PFSK-1 (cell line): ENCODE data around the gene COL2A1.

Experiments used
- FOXP2 ChIP-seq: optimal IDR thresholded peaks from 2 replicates; pipeline ENCODE3; 2011; ENCODE audit warnings: borderline replicate concordance, control low read depth, inconsistent platforms; ENCODE audit not compliant: insufficient read depth; ENCODE audit errors: extremely low read length, extremely low read depth
- POLR2AphosphoS5 ChIP-seq: IDR thresholded peaks from 2 replicates; pipeline ENCODE4 v1.6.1; 2012; ENCODE audit warnings: low read depth, mild to moderate bottlenecking, control low read depth, low read length, moderate library complexity
- REST ChIP-seq, 2 experiments: IDR thresholded peaks; 2 replicates each; pipeline versions ENCODE4 v1.6.1 to v1.8.0; 2011 to 2012; ENCODE audit warnings: low read depth in 2 of 2, low read length in 2 of 2, control low read depth in 1 of 2, inconsistent platforms in 1 of 2, mild to moderate bottlenecking in 1 of 2, moderate library complexity in 1 of 2; ENCODE audit not compliant: insufficient read depth in 1 of 2
- SIN3A ChIP-seq: IDR thresholded peaks from 2 replicates; pipeline ENCODE4 v1.6.1; 2012; ENCODE audit warnings: mild to moderate bottlenecking, low read length, moderate library complexity, borderline replicate concordance; ENCODE audit not compliant: insufficient read depth
- TAF1 ChIP-seq: IDR thresholded peaks from 2 replicates; pipeline ENCODE4 v1.6.1; 2012; ENCODE audit warnings: low read length, control low read depth, borderline replicate concordance; ENCODE audit not compliant: insufficient read depth

COL2A1 gene

DNA sequence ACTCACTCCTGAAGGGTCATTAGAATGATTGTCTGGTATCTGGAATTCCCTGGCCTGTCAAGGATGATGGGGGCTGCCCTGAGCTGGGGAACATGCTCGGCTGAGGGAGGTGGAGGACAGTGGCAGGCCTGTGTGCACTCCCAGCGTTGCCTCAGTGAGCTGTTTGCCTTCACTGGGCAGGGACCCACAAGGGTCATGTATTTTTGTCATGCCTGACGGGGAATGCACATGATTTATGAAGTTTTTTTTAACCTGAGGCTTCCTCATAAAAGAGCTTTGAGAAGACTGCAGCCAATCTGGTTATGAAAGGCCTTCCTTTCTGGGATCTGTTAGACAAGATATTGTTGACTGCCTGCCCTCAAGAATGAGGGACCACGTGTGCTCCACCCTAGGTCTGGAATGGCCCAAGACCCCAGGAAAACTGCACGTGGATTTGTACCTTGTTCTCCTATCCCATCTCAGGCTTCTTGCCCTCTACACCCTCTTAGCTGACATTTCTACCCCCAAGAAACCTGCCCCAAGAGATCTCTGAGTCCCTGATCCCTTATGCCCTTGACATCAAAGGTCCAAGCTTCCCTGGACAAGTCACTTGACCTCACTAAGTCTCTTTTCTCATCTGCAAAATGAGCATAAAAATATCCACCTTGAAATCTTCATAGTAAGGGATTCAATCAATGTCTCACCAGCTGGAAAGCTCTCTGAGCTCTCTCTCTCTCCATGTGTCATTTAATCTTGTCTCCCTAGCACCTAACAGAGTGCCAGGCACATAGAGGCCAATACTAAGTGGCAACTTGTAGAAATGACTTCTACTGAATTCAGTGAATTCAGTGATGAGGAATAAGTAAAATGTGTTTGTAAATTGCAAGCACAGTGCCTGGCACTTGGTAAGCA is 24.5 kb upstream of the COL2A1 start:
- TF ChIP-seq REST (IDR thresholded peaks at IDR 0.05; ENCODE audit: insufficient read depth in 1 of 2, low read depth in 2 of 2, low read length in 2 of 2) (no peak), FOXP2 (no peak), SIN3A (no peak), TAF1 (no peak), POLR2AphosphoS5 (no peak)

- TF ChIP-seq SIN3A (0 out of 2 replicates have a peak, but pooled peaks have one; percentile 22), REST (IDR thresholded peaks at IDR 0.05; ENCODE audit: insufficient read depth in 1 of 2, low read depth in 2 of 2, low read length in 2 of 2) (peak in 1 of 2 experiments; percentile 36; a peak in 1 of 4 replicates), POLR2AphosphoS5 (no peak)
These were observed 23.1 kb upstream of the COL2A1 start for GRCh38 chr12:48027183-48028002.

DNA sequence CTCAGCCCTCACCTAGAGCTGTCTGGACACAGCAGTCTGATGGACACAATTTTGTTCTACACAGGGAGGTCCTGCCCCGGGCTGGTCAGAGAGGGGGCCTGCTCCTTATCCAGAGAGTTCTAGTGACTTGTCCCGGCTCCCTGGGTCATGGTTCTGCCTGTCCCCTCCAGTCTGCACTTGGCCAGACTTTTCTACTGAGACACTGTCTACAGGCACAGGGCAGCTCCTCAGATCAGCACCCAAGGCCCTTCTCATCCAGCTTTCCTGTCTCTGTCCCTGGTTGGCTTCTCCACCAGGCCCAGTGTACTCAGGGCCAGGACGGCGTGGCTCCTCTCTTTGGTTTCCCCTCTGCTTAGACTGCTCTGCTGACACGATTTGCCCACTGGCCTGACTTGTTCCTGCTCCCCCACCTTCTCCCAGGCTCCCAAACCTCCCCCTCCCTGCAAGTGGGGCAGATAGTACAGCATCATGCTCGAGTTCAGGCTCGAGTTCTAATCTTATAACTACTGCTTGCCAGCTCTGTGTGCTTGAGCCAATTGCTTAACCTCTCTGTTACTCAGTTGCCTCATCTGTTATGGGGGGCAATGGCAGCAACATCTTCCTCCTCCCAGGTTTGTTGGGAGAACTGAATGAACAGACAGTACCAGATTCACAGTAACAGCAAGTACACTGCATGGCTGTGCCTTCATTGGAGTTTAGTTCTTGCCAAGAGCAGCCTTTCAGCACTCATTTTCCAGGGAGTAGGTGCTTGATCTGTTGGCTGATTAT is 22.0 kb upstream of the COL2A1 start:
- no peak for TF ChIP-seq REST (IDR thresholded peaks at IDR 0.05; ENCODE audit: insufficient read depth in 1 of 2, low read depth in 2 of 2, low read length in 2 of 2)
- no peak for TF ChIP-seq POLR2AphosphoS5
- no peak for TF ChIP-seq FOXP2
- no peak for TF ChIP-seq SIN3A
- no peak for TF ChIP-seq TAF1

DNA sequence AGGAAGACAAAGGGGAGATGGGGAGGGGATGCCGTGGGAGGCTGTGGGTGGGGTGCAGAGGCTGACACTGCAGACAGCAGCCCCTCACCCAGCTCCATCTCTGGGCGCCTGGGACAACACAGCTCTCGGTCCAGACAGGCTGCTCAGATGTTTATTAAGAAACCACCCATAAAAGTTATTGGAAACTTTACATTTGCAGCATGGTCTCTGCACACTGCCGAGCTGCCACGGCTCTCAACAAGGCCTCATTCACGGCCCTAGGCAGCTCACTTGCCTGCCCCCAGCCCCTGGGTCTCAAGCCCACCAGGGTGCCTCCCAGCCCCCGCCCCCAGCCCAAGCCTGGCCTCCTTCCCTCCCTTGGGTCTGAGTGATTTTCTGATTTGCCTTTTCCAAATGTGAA is 21.0 kb upstream of the COL2A1 start:
- TF ChIP-seq POLR2AphosphoS5, result no peak
- no peak for TF ChIP-seq TAF1
- no peak for TF ChIP-seq FOXP2
- TF ChIP-seq REST (IDR thresholded peaks at IDR 0.05; ENCODE audit: insufficient read depth in 1 of 2, low read depth in 2 of 2, low read length in 2 of 2), result no peak
- TF ChIP-seq SIN3A, result no peak
